NCI-H510A treated with DMSO at 0.1 percent for 48 hours (cell line): ENCODE results near the gene RNF223.

Experiments used
- DNase-seq: peaks from one replicate; lab custom pipeline; 2025; lab: John Stamatoyannopoulos, UW

The RNF223 gene

GRCh38 chr1:1073743-1074587 is at the start of gene RNF223:
TSS of gene RNF223 (minus strand) at chr1:1074306. CDS start at chr1:1072566, 1,740 bp downstream.
- peak; percentile 87 for DNase-seq

GRCh38 chr1:1122981-1123480 is 48.9 kb upstream of the RNF223 start:
- no peak for DNase-seq

- DNase-seq = peak; percentile 93
Observed at GRCh38 chr1:1122078-1122811, 48.1 kb upstream of the RNF223 start.

- no peak for DNase-seq
Observed at GRCh38 chr1:1121611-1122077, 47.5 kb upstream of the RNF223 start.

GRCh38 chr1:1120866-1121591 is 46.9 kb upstream of the RNF223 start:
- no peak for DNase-seq

GRCh38 chr1:1120096-1120495 is 46.0 kb upstream of the RNF223 start:
- no peak for DNase-seq

- no peak for DNase-seq
Observed at GRCh38 chr1:1119272-1119890, 45.3 kb upstream of the RNF223 start.

- no peak for DNase-seq
Observed at GRCh38 chr1:1118876-1119220, 44.7 kb upstream of the RNF223 start.

- no peak for DNase-seq
Observed at GRCh38 chr1:1118011-1118875, 44.1 kb upstream of the RNF223 start.

- DNase-seq = no peak
Observed at GRCh38 chr1:1117469-1117831, 43.3 kb upstream of the RNF223 start.

GRCh38 chr1:1116701-1117468 is 42.8 kb upstream of the RNF223 start:
- DNase-seq = no peak

- DNase-seq = peak; percentile 100
Observed at GRCh38 chr1:1115786-1116700, 41.9 kb upstream of the RNF223 start, which contains the start of gene C1orf159. TSS of gene C1orf159 (minus strand) at chr1:1116089. CDS start at chr1:1091543, 24,546 bp downstream.

GRCh38 chr1:1115136-1115785 is 41.2 kb upstream of the RNF223 start:
- DNase-seq = no peak

- no peak for DNase-seq
Observed at GRCh38 chr1:1114431-1114830, 40.3 kb upstream of the RNF223 start.

- DNase-seq = no peak
Observed at GRCh38 chr1:1112237-1112985, 38.3 kb upstream of the RNF223 start.

GRCh38 chr1:1111516-1112236 is 37.6 kb upstream of the RNF223 start:
- DNase-seq = no peak

GRCh38 chr1:1110561-1110971 is 36.5 kb upstream of the RNF223 start:
- DNase-seq = no peak
